Posterior cingulate gyrus (tissue), 11 donors: ENCODE data around the gene SGPL1.
"Not testable (repeated sequence)": the region's sequence is repeated elsewhere in the genome, so short reads cannot be mapped to it uniquely, and the experiment has no call there.

ENCODE experiments used
- DNase-seq, 10 donors: peaks; one replicate each; pipeline versions ENCODE4 v3.0.0 to v3.0.0-alpha.2; 2020 to 2021; ENCODE audit warnings: mixed read lengths in 3 of 10
- intact Hi-C: fragments of 100-400 bp; cut with DNase I; formaldehyde crosslinking; loops from one replicate; pipeline ENCODE4 v1.15.1; 2023

SGPL1 gene

GRCh38 chr10:70815504-70816219 lies at the start of gene SGPL1:
TSS of gene SGPL1 (plus strand) at chr10:70815948. CDS start at chr10:70816854, 906 bp downstream.
- DNase-seq: peak; percentile 70 to 97 (median 79)
- intact Hi-C loops: loop anchor here (1.0 kb wide), 1 partner anchor 65 kb away; no protein-coding TSS in a partner anchor

- intact Hi-C loops: not testable (repeated sequence)
- DNase-seq: peak in 1 of 10 donors; percentile 54
These were observed 47.6 kb upstream of the SGPL1 start for GRCh38 chr10:70768026-70768685.

DNA sequence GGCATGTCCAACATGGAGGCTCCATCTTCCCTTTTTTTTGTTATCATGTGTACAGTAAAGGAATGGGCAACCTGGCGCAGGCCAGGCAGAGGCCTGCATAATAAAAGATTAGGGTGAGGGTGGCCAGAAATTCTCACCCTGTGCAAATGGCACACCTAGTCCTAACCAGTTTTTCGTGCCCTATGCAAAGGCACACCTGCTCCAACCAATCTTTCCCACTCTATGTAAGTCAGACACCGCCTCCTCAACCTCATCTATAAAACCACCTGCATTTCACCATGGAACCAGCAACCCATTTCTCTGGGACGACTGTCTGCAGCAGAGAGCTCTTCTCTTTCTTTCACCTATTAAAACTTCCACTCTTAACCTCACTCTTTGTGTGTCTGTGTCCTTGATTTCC lies 46.6 kb upstream of the SGPL1 start:
- intact Hi-C loops: no loop called here
- DNase-seq: peak in 1 of 10 donors; percentile 44

- intact Hi-C loops: no loop called here
- DNase-seq: no peak
These were observed 45.7 kb upstream of the SGPL1 start for GRCh38 chr10:70770001-70770400.

GRCh38 chr10:70770516-70770915 lies 45.2 kb upstream of the SGPL1 start:
- intact Hi-C loops: not testable (repeated sequence)
- DNase-seq: peak in 3 of 10 donors; percentile 14 to 50 (median 50)

- DNase-seq: peak in 4 of 10 donors; percentile 6 to 59 (median 42)
- intact Hi-C loops: no loop called here
These were observed 44.2 kb upstream of the SGPL1 start for GRCh38 chr10:70771311-70772194.

DNA sequence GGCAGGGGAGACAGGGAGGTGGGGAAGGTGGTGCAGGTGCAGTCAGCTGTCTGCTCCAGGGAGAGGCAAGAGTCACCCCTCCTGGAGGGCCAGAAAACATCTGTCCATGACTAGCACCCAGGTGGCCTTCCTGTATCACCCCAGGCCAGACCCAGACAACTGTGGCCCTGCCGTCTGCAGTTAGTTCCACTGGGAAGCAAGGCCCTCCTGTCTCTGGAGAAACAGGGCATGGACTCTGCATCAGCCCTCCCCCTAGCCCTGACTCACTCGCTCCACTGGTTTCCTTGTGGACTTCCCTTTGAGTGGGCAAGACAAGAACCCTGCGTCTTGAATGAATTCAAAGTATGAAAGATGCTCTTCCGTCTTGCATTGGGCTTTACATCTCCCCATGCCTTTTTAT lies 43.1 kb upstream of the SGPL1 start:
- intact Hi-C loops: no loop called here
- DNase-seq: peak in 4 of 10 donors; percentile 4 to 66 (median 22)

- DNase-seq: no peak
- intact Hi-C loops: no loop called here
These were observed 42.3 kb upstream of the SGPL1 start for GRCh38 chr10:70773461-70773860.

GRCh38 chr10:70773965-70774809 lies 41.6 kb upstream of the SGPL1 start:
- DNase-seq: peak in 3 of 10 donors; percentile 48 to 67 (median 50)
- intact Hi-C loops: no loop called here

GRCh38 chr10:70774810-70775678 lies 40.7 kb upstream of the SGPL1 start:
- intact Hi-C loops: no loop called here
- DNase-seq: peak in 1 of 10 donors; percentile 55

- peak in 1 of 10 donors; percentile 77 for DNase-seq
- intact Hi-C loops: no loop called here
These were observed 39.9 kb upstream of the SGPL1 start for GRCh38 chr10:70775679-70776454.

- intact Hi-C loops: no loop called here
- DNase-seq: peak in 1 of 10 donors; percentile 48
These were observed 39.2 kb upstream of the SGPL1 start for GRCh38 chr10:70776455-70777005.

DNA sequence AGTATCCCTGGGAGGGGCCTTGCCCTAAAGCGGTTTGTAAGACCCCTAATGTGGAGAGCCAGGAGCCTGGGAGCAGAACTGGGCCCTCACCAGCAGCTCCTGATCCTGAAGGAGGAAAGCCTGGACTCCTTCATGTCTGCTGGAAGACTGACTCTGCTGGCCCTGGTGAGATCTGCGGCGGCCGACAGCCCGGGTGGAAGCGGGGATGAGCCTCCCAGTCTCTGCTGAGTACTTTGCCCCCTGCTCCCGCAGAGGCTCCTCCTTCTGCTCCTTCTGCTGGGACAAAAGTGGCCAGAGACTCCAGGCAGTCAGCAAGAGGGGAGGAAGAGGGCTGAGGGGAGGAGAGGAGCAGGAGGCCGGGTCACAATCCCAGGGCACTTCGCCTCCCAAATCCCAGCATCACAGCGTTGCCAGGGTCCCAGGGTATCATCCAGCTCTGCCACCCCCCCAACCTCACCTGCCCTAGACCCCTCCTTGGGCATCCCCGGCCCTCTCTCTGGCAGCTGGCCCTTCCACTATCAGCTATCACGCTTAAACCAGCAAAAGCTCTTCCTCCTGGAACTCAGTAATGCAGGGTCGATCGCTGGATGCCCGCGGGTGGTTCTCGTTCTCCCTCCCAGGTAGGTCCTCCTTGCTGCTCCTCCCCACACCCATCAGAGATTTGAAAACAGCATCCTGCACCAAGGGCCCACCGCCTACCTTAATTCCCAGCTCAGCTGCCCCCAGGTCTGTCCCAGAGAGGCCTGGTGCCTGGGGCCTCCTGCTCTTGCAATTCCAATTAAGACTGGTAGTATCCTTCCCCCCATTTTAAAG lies 38.5 kb upstream of the SGPL1 start:
- DNase-seq: peak in 1 of 10 donors; percentile 42
- intact Hi-C loops: no loop called here

GRCh38 chr10:70778267-70778924 lies 37.4 kb upstream of the SGPL1 start:
- intact Hi-C loops: no loop called here
- DNase-seq: peak in 1 of 10 donors; percentile 39

DNA sequence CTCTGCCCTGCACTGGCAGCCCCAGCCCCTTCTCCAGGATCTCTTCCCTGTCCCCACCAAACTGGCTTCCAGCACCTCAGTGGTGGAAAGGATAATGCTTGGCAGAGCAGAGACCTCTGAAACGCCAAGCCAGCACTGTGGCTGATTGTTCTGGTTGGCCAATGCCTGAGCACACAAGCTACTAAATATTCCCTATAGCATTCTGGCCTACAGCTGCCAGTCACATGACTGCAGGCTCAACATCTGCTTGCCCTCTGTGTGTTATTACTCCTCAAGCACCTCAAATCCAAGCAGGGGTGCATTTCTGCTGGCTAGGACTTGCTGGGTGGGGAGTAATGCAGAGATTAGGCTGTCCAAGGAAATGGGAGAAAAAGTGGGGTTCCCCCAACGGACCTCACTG lies 36.7 kb upstream of the SGPL1 start:
- peak in 5 of 10 donors; percentile 23 to 89 (median 50) for DNase-seq

More for the DNA sequence above, 36.7 kb upstream of the SGPL1 start:
- intact Hi-C loops: no loop called here
